ENCODE data around the gene FAHD1. TPM values are rescaled to one million over a fixed set of nuclear protein-coding genes. Genes with fewer than 3 reads are reported as not detected.

FAHD1 gene
- total and polyA plus RNA-seq, 4 experiments from 2014 or later = 7.8 to 23.2 (median 15.9) TPM

DNA sequence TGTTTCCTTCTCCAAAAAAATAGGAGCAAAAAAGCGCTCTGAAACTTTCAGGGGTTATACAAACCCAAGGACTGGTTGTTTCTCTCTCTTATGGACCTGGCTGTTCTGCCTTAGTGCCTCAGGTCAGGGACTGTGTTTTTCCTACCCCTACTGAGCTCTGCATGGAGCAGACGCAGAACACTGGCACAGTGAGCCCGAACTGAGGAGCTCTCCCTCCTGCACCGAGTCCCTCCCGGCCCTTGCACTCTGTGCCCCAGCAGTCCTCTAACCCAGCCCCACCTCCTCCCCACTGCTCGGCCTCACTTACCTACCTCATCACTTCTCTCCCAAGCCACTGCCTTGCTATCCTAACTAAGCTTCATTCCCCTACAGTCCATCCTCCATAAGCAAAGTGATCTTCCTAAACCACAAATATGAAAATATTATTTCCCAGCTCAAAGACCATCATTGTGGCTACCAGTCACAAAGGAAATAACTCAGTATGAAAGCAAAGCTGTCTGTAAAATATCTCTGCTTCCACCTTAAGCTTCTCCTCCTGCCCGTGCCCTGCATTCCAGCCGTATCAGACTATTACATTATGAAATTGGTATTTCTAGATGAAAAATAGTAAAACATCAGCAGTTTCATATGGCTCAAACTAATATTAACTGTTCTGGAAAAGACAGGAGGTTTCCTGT, 31.3 kb downstream of the FAHD1 start:
- no peaks in the 10 kb centered on the region for H3K9me3 ChIP-seq (ENCODE audit: control insufficient read depth in 1 of 2, low read length in 2 of 2)
- CTCF ChIA-PET (ENCODE audit: partially characterized antibody) = interaction anchor here (1.3 kb wide), 1 partner anchor 282 kb away, joined by 3 read pairs; no protein-coding TSS in a partner anchor
- H3K4me3 Mint-ChIP-seq = no peak overlapping the region
- no peak overlapping the region for H3K4me3 ChIP-seq (ENCODE audit: low read length in 2 of 2)
- peaks cover 17 to 32% of the 10 kb centered on the region in 2 donors for H3K27me3 Mint-ChIP-seq
- H3K27ac ChIP-seq (ENCODE audit: low read depth, low read length) = no peak overlapping the region
- no peaks in the 10 kb centered on the region for H3K36me3 ChIP-seq (ENCODE audit: insufficient read depth, low read length)
- intact Hi-C loops (cut with micrococcal nuclease) = no loop called here
- H3K4me1 ChIP-seq (ENCODE audit: insufficient read depth, low read length) = peaks cover 10% of the 10 kb centered on the region
- H3K27me3 ChIP-seq (ENCODE audit: insufficient read depth, low read length) = no peaks in the 10 kb centered on the region
- no peaks in the 10 kb centered on the region for H3K9me3 Mint-ChIP-seq
- H3K27ac Mint-ChIP-seq = no peak overlapping the region
- H3K36me3 Mint-ChIP-seq = no peaks in the 10 kb centered on the region
- POLR2A ChIA-PET (ENCODE audit: partially characterized antibody) = no interaction called here
- DNase-seq = no peak
- H3K4me1 Mint-ChIP-seq = peaks cover 8 to 18% (median 12%) of the 10 kb centered on the region in 4 donors

DNA sequence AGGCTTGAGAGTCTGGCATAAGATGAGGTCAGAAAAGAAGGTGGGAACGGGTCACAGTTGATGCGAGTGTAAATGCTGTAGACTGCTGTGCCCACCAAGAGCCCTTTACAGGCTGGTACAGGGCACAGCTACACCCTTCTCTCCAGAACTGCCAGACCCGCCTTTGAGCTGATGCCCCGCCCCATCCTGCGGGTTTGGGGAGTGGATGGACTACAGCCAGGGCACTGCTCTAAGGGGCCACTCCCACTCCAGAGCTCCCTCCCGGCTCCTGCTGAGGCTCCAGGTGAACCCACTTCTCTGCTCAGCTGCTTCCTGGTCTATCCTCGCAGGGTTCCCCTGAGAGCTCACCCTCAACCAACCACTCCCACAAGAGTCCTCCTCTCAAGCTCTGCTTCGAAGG, 32.6 kb downstream of the FAHD1 start:
- no peaks in the 10 kb centered on the region for H3K27me3 ChIP-seq (ENCODE audit: insufficient read depth, low read length)
- H3K4me1 ChIP-seq (ENCODE audit: insufficient read depth, low read length) = peaks cover 9% of the 10 kb centered on the region
- no peaks in the 10 kb centered on the region for H3K9me3 Mint-ChIP-seq
- H3K4me1 Mint-ChIP-seq = peaks cover 8 to 17% (median 11%) of the 10 kb centered on the region in 4 donors
- no peak overlapping the region for H3K27ac ChIP-seq (ENCODE audit: low read depth, low read length)
- no peak overlapping the region for H3K4me3 Mint-ChIP-seq
- no peaks in the 10 kb centered on the region for H3K9me3 ChIP-seq (ENCODE audit: control insufficient read depth in 1 of 2, low read length in 2 of 2)
- peaks cover 20 to 35% of the 10 kb centered on the region in 2 donors for H3K27me3 Mint-ChIP-seq
- H3K36me3 Mint-ChIP-seq = no peaks in the 10 kb centered on the region
- H3K36me3 ChIP-seq (ENCODE audit: insufficient read depth, low read length) = no peaks in the 10 kb centered on the region
- H3K4me3 ChIP-seq (ENCODE audit: low read length in 2 of 2) = no peak overlapping the region
- intact Hi-C loops (cut with micrococcal nuclease) = loop anchor here (10.0 kb wide), 1 partner anchor 295 kb away; the partner anchor contains the start of gene TRAF7
- H3K27ac Mint-ChIP-seq = no peak overlapping the region
- ChIA-PET CTCF (ENCODE audit: partially characterized antibody) (no interaction called here), POLR2A (ENCODE audit: partially characterized antibody) (no interaction called here)
- no peak for DNase-seq

GRCh38 chr16:1861730-1862129, 34.7 kb downstream of the FAHD1 start:
- Mint-ChIP-seq H3K27me3 (peaks cover 20 to 41% of the 10 kb centered on the region in 2 donors), H3K36me3 (no peaks in the 10 kb centered on the region), H3K27ac (no peak overlapping the region), H3K4me1 (peaks cover 0 to 4% (median 0%) of the 10 kb centered on the region in 4 donors), H3K4me3 (no peak overlapping the region), H3K9me3 (no peaks in the 10 kb centered on the region)
- intact Hi-C loops (cut with micrococcal nuclease) = loop anchor here (10.0 kb wide), 1 partner anchor 293 kb away; the partner anchor contains the start of gene TRAF7
- Histone ChIP-seq H3K4me1 (ENCODE audit: insufficient read depth, low read length) (no peaks in the 10 kb centered on the region), H3K27me3 (ENCODE audit: insufficient read depth, low read length) (no peaks in the 10 kb centered on the region), H3K4me3 (ENCODE audit: low read length in 2 of 2) (no peak overlapping the region), H3K9me3 (ENCODE audit: control insufficient read depth in 1 of 2, low read length in 2 of 2) (no peaks in the 10 kb centered on the region), H3K36me3 (ENCODE audit: insufficient read depth, low read length) (no peaks in the 10 kb centered on the region), H3K27ac (ENCODE audit: low read depth, low read length) (no peak overlapping the region)
- ChIA-PET POLR2A (ENCODE audit: partially characterized antibody) (no interaction called here), CTCF (ENCODE audit: partially characterized antibody) (no interaction called here)
- DNase-seq = no peak

- no peak overlapping the region for H3K27ac ChIP-seq (ENCODE audit: low read depth, low read length)
- peaks cover 17 to 37% of the 10 kb centered on the region in 2 donors for H3K27me3 Mint-ChIP-seq
Observed at GRCh38 chr16:1862394-1862793, 35.4 kb downstream of the FAHD1 start.

DNA sequence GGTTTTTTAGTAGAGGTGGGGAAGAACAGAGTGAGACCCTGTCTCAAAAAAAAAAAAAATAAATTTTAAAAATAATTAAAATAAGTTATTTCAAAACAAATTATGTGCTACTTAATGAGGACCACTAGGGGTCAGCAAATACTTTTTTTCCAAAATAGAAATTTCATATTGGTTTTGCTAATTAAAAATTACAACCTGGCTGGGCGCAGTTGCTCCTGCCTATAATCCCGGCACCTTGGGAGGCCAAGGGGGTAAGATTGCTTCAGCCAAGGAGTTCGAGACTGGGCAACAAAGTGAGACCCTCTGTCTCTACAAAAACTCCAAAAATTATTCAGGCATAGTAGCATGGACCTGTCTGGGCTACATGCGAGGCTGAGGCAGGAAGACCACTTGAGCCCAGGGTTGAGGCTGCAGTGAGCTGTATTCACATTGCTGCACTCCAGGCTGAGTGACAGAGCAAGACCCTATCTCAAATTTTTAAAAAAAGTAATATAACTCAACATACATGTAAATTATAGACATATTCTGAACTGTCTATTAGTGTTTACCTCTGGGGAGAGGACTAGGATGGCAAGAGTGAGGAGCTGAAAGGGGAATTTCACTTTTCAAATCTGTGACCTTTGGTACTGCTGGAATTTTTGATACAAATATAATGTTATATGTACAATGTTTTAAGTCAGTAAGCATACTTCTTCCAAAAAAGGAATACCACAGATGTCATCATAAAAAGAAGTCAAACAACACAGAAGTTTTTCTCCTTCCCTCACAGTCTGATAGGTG, 36.9 kb downstream of the FAHD1 start:
- no peaks in the 10 kb centered on the region for H3K36me3 Mint-ChIP-seq
- H3K27me3 Mint-ChIP-seq = peaks cover 9 to 27% of the 10 kb centered on the region in 2 donors

More at GRCh38 chr16:1862394-1862793, 35.4 kb downstream of the FAHD1 start:
- Mint-ChIP-seq H3K9me3 (no peaks in the 10 kb centered on the region), H3K4me3 (no peak overlapping the region), H3K4me1 (no peaks in the 10 kb centered on the region), H3K36me3 (no peaks in the 10 kb centered on the region), H3K27ac (no peak overlapping the region)
- Histone ChIP-seq H3K4me1 (ENCODE audit: insufficient read depth, low read length) (no peaks in the 10 kb centered on the region), H3K4me3 (ENCODE audit: low read length in 2 of 2) (no peak overlapping the region), H3K27me3 (ENCODE audit: insufficient read depth, low read length) (no peaks in the 10 kb centered on the region), H3K36me3 (ENCODE audit: insufficient read depth, low read length) (no peaks in the 10 kb centered on the region), H3K9me3 (ENCODE audit: control insufficient read depth in 1 of 2, low read length in 2 of 2) (no peaks in the 10 kb centered on the region)
- no peak for DNase-seq
- intact Hi-C loops (cut with micrococcal nuclease) = loop anchor here (10.0 kb wide), 1 partner anchor 292 kb away; the partner anchor contains the start of gene TRAF7
- ChIA-PET POLR2A (ENCODE audit: partially characterized antibody) (no interaction called here), CTCF (ENCODE audit: partially characterized antibody) (interaction anchor here (0.9 to 1.1 kb wide), 3 partner anchors 66 to 306 kb away, joined by 3 to 5 read pairs (median 3); no protein-coding TSS in a partner anchor)

GRCh38 chr16:1865902-1866690, 39.1 kb downstream of the FAHD1 start:
- Mint-ChIP-seq H3K36me3 (no peaks in the 10 kb centered on the region), H3K9me3 (no peaks in the 10 kb centered on the region), H3K27me3 (peaks cover 5 to 15% of the 10 kb centered on the region in 2 donors), H3K27ac (no peak overlapping the region), H3K4me1 (no peaks in the 10 kb centered on the region), H3K4me3 (no peak overlapping the region)
- H3K27ac ChIP-seq (ENCODE audit: low read depth, low read length) = no peak overlapping the region
- no peaks in the 10 kb centered on the region for H3K9me3 ChIP-seq (ENCODE audit: control insufficient read depth in 1 of 2, low read length in 2 of 2)
- no peak overlapping the region for H3K4me3 ChIP-seq (ENCODE audit: low read length in 2 of 2)
- no peaks in the 10 kb centered on the region for H3K36me3 ChIP-seq (ENCODE audit: insufficient read depth, low read length)
- ChIA-PET POLR2A (ENCODE audit: partially characterized antibody) (interaction anchor here (1.1 kb wide), 1 partner anchor 99 kb away, joined by 3 read pairs; the partner anchor contains the start of gene RPS2), CTCF (ENCODE audit: partially characterized antibody) (interaction anchor here (0.6 to 1.3 kb wide), 2 partner anchors 8 to 63 kb away, joined by 3 to 5 read pairs; no protein-coding TSS in a partner anchor)
- intact Hi-C loops (cut with micrococcal nuclease) = loop anchor here (10.0 kb wide), 1 partner anchor 289 kb away; the partner anchor contains the start of gene TRAF7
- no peaks in the 10 kb centered on the region for H3K4me1 ChIP-seq (ENCODE audit: insufficient read depth, low read length)
- no peaks in the 10 kb centered on the region for H3K27me3 ChIP-seq (ENCODE audit: insufficient read depth, low read length)
- no peak for DNase-seq

More for the DNA sequence above, 36.9 kb downstream of the FAHD1 start:
- no peaks in the 10 kb centered on the region for H3K36me3 ChIP-seq (ENCODE audit: insufficient read depth, low read length)
- H3K4me1 ChIP-seq (ENCODE audit: insufficient read depth, low read length) = no peaks in the 10 kb centered on the region
- Mint-ChIP-seq H3K4me1 (no peaks in the 10 kb centered on the region), H3K9me3 (no peaks in the 10 kb centered on the region), H3K4me3 (no peak overlapping the region), H3K27ac (peak overlapping the region in 1 of 7 donors; percentile 47)
- intact Hi-C loops (cut with micrococcal nuclease) = loop anchor here (1.0 to 10.0 kb wide), 2 partner anchors 65 to 291 kb away; partner anchors contain the start of gene TRAF7
- ChIA-PET POLR2A (ENCODE audit: partially characterized antibody) (no interaction called here), CTCF (ENCODE audit: partially characterized antibody) (interaction anchor here (0.6 to 1.8 kb wide), 2 partner anchors 140 to 1057 kb away, joined by 3 to 6 read pairs; no protein-coding TSS in a partner anchor)
- no peaks in the 10 kb centered on the region for H3K9me3 ChIP-seq (ENCODE audit: control insufficient read depth in 1 of 2, low read length in 2 of 2)
- H3K4me3 ChIP-seq (ENCODE audit: low read length in 2 of 2) = no peak overlapping the region
- H3K27me3 ChIP-seq (ENCODE audit: insufficient read depth, low read length) = no peaks in the 10 kb centered on the region
- DNase-seq = peak in 4 of 5 donors; percentile 28 to 41 (median 34)
- H3K27ac ChIP-seq (ENCODE audit: low read depth, low read length) = no peak overlapping the region
